SHP77 (cell line): ENCODE measurements around the gene FHOD3.
A peak's percentile ranks its signal among the peaks of the same experiment; 100 is the strongest.

Source experiments
- DNase-seq, 2 experiments: peaks; one replicate each; lab custom pipeline; 2025; lab: John Stamatoyannopoulos, UW

The FHOD3 gene

DNA sequence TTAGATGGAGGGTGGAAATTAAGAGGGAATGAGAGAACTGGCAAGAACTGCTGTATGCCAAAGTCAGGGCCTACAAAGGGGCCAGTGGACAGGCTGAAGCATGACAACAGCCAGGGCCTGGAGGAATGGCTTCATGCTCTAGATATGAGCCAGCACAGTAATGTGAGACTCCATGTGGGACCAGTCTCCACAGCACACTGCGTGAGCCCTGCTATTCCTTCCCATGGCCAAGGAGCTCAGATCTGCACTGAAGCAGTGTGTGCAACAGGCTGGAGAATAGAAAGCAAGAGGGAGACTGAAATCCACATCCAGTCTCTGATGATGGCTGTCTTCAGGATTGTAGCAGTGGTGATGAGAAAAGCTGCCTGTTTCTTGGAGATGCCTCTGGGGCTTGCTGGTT lies 368.4 kb downstream of the FHOD3 start:
- no peak for DNase-seq

DNA sequence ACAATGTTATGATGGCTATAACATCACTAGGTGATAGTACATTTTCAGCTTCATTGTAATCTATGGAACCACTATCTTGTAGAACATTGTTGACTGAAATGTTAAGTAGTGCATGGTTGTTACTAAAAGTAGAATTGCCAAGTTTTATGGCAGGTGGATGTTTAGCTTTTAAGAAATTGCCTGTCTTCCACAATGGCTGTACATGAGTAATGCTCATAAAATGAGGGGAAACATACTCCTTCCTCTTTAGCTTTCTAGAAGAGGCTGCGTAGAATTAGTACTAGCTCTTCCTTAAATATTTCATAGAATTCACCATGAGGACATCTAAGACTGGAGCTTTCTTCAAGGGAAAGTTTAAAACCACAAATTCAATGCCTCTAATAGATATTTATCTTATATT lies 370.3 kb downstream of the FHOD3 start:
- DNase-seq = no peak

DNA sequence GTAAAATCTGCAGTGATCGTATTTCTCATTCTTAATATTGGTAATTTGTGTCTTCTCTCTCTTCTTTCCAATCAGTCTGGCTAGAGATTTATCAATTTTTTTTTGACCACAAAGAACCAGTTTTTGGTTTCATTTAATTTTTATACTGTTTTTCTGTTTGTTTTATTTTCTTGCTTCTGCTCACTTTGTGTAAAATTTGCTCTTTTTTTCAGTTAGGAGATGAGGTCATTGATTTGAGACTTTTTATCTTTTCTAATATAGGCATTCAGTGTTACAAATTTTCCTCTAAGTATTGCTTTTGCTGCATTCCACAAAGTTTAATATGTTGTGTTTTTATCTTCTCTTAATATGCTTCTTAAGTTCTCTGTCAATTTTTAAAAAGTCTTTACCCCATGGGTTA lies 370.8 kb downstream of the FHOD3 start:
- no peak for DNase-seq

DNA sequence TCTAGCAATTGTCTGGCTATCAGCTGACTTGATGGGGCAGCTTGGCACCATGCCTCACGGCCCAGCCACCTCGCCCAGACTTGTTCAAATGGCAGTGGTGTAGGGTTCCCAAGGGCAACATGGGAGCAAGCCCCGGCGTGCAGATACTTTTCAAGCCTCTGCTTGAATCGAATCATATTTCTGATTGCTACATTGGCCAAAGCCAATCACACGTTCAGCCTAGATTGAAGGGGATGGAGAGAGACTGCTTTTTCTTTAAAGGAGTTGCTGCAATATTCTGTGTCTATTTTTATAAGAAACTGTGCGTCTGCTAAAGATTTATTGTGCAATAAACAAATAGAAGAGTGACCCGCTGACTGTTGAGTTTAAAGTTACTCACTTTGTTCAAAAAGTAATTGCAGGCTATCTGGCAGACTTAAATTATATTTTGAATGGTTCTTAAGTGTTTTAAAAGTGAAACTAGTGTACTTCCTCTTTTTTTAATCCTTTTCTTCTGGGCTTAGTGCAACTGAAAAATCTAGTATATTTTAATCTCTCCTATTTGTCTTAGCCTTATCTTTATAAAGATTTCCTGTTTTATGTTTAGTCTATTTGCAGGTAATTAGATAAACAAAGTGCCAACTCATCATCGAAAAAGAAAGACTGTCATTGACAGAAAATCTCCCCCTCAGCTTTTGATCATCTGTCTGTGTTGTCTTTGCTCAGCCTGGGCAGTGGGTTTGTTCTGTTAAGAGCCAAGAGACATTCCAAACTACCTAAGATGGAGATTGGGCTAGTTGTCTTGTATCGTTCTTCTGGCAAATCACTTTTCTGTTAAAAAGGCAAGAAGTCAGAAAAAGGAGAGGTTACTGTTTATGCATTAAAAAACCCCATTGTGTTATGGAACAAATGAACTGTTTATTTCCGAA lies 375.2 kb downstream of the FHOD3 start:
- DNase-seq = peak; percentile 43 to 79

DNA sequence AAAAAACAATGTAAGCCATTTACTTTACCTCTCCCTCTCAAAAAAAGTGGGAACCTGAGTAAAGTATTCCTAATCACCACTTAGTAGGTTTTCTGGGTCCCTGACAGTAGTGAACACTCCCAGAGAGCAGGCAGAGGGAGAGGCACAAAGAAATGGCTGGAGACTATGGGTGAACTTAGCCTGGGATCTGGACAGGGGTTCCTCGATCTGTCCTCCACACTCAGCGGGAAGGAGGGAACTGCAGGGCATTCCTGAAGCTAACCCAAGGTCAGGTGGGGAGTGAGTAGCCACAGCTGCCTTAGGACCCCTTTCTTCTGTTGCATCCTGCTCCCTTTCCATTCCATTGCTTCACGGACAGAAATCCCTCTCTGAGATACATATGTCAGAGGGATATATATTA lies 375.9 kb downstream of the FHOD3 start:
- no peak for DNase-seq

DNA sequence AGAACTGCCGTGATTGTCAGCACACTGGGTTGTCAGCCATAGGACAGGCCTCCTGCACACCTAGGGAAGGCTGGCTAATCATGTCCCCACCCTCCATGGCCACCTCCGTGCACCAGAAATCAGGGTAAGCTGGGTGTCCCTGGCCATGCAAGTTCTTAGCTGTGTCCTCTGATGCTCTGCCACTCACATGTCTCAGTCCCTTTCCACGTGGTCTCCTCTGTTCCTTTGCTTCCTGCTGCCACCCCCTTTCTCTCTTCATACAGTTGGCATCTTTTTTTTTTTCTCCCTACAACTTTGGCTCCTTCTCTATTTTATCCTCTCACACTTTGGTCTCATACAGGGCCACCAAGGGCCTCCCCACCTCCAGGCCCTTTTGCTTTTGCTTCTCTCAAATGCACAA lies 377.6 kb downstream of the FHOD3 start:
- DNase-seq = no peak

DNA sequence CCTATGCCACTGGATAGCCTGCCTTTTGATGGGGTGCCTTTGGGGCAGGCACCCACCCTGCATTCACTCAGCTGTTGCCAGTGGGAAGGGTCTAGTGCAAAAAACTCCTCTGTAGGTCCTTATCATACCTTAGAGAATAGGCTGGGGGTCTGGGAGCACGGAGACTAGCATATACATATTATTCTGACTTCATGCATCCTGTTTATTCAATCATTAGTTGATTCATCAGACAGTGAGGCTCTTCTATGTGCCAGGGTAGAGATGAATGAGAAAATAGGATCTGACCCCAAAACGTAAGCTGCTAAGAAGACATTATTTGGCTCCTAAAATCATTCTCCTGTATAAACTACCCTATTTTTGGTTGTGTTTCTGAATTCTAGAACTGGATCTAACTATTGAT lies 378.0 kb downstream of the FHOD3 start:
- no peak for DNase-seq

DNA sequence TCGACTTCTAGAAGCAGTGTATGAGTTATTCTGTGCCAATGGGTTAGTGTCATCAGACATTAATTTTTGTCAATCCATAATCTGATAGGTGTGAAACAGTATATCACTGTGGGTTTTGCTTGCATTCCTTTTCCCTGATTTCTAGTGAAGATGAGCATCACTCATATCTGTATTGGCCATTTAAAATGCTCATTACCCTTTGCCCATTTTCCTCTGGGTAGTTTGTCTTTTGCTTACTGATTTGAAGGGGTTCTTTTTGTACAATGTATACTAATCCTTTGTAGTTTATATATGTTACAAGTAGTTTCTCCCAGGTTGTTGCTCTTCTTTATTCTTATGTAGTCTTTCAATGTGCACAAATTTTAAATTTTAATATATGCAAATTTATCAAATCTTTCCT lies 379.1 kb downstream of the FHOD3 start:
- no peak for DNase-seq

DNA sequence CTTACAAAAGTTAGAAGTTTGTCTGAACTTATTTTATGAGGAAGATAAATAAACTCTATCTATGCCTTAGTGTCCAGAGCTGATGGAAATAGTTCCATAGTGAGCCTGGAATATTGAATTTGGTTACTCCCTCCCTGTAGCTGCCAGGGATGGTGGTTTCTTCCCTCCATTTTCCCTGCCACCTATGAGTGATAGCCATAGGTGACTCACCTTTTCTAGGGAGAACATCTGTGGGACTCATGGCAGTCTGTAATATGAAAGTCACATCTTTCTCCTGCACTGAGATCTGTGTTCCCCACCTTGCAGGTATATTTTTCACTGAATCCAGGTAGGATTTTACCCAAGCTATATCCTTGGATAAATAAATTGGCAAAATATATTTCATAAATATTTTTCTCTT lies 382.5 kb downstream of the FHOD3 start:
- DNase-seq = no peak

DNA sequence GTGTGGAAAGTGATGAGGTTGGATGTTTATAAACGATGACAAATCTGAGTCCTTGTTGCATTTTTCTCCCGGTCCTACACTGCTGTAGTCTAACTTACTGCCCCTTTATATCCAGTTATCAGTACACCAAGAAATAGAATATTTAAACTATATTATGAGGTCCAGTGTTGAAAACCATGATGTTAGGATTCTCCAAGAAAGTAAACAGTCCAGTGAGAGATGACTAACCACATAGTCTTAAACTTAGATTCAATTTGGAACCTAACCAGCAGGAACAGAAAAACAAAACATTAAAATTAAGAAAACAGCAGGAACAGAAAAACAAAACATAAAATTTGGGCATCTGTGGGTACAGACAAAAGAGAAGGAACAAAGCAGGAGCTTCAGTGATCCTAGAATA lies 388.1 kb downstream of the FHOD3 start:
- DNase-seq = no peak

DNA sequence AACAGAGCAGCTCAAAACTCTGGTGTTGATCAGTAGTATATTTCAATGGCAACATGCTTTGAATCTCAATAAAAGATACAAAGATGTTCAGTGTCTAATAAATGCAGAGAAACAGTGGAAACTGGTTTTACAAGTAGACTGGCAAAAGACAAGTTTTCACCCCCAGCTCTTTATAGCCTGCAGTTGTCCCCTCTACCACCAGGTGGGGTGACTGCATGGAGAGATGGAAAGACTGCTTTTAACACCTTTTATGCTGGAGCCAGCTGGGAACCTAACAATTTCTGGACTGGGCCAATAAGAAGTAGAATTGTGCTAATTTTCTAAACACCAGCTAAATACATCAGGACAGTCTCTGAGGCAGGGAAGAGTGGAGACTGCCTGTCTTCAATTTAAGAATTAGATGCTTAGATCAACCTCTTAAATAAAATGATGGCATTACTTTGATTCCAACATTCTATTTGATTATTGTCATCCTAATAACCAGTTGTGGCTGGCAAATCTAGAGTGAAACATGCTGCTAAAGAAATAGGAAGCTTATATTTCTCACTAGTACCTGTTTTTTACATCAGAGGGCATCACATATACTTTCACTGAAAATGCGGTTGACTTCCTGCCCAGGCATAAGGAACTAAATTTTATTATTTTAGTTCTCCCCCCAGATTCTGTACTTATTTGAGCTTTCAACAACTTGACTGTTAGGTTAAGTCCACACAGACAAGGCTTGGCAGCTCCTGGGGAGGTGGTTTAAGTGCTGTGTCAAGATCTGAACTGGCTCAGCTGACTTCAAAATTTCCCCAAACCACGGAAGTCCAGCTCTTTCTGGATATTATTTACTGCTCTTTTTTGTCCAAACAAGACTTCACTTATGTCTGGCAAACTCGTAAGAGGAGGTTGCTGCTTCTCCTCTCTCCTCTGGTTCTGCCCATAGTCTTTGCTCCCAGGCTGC lies 390.8 kb downstream of the FHOD3 start:
- DNase-seq = peak; percentile 50 to 52

DNA sequence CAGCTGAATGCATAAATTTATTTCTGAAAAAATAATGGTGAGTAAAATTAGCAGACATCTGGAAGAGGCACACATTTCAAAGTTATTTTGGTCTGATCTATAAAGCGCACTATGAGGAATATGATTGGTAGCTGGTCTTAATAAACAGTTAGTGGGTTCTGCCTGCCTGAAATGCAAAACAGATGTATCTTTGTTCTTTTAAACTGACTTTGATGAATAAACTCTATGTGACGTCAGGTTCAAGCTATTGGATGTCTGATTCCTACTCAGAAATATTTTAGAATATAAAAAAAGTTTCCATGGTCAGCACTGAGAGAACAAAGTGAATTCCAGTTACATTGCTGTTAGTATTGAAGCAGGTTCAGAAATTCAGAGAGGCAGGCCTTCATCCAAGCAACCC lies 394.9 kb downstream of the FHOD3 start:
- no peak for DNase-seq

DNA sequence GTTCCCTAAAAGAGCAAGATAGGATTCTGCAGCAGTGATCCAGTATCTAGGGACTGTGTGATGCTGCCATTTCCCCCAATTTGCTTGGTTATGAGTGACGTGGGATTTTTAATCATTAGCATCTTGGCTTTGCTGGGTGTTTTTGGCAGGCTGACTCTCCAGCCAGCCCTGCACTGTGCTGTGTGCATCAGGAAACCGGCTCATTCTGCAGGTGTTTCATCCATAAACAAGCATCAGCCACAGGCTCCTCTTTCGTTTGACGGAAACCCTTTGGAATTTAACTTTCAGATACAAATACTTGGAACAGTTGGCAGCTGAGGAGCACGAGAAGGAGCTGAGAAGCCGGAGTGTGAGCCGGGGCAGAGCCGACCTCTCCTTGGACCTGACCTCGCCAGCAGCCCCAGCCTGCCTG lies 395.4 kb downstream of the FHOD3 start:
- no peak for DNase-seq

DNA sequence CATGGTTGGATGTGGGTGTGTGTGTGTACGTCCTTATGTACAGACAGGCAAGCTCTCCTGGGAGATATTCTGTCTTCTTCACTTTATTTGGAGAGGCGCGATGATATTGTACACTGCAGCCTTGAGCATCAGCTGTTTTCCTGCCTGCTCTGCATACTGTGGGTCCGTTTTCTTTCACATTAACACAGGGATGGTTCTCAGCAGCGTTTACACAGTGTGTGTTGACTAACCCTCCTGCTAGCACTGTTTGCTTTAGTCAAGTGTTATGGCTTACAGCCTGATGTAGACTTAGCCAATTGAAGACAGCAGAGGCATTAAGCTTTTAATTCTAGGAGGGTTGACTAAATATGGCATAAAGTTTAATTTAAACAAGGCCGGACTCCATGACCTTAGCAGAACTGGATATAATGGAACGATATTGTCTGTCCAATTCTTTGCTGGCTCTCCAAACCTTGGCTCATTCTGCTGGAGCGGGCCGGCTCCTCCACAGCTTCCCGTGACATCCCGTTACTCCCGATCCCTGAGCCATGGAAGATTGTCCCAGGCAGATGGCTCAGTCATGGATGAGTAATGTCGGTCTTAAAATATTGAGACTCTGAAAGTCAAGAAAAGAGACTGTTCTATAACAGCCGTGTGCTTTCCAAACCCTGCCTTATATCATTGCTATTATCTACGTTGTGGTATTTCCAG lies 396.6 kb downstream of the FHOD3 start:
- peak; percentile 87 to 92 for DNase-seq

DNA sequence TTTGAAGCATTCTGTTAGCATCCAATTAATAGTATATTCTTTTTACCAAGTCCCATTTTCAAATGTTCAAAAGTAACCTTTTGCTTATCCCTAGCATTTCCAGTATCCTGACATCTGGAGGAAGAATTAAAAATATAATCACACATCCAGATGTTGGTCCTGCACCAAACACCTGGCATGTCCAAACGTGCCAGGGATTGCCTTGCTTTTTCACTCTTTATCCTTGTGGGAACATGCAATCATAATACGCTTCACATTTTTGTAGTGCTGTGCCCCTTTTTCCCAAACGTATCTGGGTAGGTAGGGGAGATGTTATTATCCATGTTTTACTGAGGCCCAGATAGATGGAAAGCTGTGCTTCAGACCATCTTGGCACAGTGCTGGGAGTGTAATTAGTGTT lies 398.3 kb downstream of the FHOD3 start:
- DNase-seq = no peak

DNA sequence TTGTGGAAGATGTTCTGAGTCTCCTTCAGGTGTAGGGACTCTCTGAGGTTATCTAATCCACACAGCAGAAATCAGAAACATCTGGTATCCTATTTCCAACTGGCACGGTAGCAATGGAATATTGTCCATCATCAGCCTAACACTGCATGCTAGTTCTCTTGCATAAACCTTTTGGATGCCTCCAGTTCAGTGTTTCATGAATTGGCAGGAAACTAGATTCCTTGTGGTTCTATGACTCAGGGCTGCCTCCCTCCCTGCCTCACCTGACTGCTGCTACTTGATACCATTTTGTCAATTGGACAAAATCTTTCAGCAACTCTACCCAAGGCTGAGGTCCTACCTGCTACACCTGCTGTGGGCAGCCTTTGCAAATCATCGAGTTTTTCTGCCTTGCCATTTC lies 400.4 kb downstream of the FHOD3 start:
- no peak for DNase-seq

DNA sequence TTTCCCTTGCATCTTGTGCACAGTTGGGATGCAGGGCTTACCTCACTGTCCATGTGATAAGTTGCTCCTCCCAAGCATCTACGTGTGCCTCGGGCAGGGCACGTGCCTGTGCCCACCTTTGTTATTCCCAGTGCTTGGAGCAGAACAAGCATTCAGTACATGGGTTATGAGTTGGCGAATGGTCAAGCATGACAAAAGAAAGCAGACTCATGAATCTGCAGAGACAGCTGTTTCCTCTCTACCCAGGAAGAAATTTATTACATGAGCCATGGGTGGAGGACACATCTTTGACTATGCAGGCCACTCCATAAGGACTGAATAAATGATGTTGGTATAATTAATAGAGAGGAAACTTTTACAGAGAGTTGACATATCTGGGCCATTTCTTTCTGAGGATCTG lies 403.4 kb downstream of the FHOD3 start:
- DNase-seq = no peak

DNA sequence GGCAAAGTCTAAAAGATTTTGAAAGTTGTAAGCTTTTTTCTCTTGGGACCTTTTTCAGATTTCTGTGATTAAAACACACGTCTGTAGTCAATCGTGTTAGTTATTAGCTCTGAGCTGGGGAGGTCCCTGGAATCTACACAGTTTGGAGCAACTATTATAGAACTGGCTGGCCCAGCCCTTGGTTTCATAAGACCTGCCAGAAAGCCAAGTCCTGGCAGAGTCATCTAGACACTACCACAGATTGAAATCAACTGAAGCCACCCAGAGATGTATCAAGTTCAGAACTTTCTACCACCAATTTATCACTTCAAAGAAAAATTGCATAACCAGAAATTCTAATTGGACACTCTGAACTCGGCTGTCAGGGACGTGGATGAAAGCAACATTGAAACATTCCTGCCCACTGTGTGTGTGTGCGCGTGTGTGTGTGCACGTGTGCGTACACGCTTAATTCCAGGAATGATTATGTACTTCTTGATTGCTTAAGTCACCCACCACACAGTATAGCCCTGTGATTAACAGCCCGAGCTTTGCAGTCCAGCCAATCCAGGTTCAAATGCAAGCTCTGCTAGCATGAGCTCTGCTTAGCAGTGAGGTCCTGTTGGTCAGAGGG lies 405.0 kb downstream of the FHOD3 start:
- DNase-seq = no peak

DNA sequence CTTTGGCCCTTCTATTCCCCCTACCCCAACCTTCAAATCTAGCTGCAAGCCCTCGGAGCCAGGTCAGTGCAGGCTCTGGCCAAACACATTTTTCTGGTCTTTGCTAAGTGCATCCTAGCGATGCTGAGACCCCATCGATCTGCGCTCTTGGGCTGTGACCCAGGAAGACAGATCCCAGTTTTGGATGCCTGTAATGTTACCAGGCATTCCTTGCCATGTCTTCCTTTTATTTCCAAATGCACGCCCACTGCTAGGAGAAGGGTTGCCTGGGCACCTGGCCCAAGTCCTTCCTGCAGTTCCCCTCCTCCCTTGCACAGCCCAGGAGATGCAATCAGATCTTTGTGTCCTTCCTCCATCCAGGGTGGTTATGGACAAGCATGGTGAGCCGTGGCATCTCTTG lies 406.6 kb downstream of the FHOD3 start:
- DNase-seq = no peak

DNA sequence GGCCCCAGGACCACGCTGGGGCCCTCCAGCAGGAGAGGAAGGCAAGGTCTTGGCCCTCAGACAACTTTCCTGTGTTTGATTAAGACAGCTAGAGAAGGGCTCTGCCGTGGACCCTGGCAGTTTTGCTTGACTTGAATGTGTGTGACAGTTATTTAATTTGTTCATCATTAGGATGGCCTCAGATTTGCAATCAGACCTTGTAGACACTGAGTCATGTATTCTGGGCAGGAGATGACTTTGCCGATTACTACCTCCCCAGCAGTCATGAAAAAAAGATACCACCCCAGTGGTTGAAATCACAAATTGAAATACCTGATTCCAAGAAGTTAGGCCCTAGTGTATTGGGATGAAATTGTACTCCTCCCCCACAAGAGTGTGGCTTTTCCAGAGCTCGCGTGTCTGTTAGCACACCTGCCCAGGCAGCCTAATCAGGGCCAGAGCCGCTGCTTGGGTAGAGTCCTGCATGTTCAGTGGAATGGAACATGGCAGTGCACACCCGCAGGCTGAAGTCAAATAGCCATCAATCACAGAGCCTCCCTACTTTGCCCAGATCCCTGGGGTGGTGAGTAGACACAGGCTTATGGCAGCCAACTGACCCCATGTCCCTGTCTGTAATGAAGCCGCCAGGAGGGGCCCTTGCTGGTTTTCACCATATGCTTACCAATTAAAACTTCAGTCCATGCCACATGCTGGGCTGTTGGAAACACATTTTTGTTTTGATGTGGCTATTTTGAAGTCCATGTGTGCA lies 408.8 kb downstream of the FHOD3 start:
- DNase-seq = peak; percentile 16 to 28

DNA sequence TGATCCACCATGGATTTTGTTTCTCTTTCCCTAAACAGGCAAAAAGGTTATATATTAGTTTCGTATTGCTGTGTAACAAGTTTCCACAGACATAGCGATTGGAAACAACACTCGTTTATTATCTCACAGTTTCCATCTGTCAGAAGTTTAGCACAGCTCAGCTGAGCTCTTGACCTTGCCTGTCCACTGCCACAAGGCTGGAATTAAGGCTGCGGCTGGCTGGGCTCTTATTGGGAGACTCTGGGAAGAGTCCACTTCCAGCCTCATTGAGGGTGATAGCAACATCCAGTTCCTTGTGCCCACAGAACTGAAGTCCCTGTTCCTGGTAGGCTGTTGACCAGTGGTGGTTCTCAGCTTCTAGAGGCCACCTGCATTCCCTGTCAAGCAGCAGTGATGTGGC lies 410.9 kb downstream of the FHOD3 start:
- no peak for DNase-seq
